Activated CD8-positive, alpha-beta memory T cell treated with anti-CD3 and anti-CD28 coated beads for 4 hours (primary cell): ENCODE results near the gene TGFBR1.

Experiments used
- DNase-seq, 2 donors: peaks; one replicate each; pipeline ENCODE4 v3.0.0-alpha.2; 2020; ENCODE audit warnings: low read depth in 2 of 2

The TGFBR1 gene

GRCh38 chr9:99135456-99135855, 30.5 kb downstream of the TGFBR1 start:
- no peak for DNase-seq

- DNase-seq = no peak
These were observed 32.3 kb downstream of the TGFBR1 start for GRCh38 chr9:99137225-99137624.

GRCh38 chr9:99137891-99138290, 33.0 kb downstream of the TGFBR1 start:
- DNase-seq = no peak

- no peak for DNase-seq
These were observed 33.7 kb downstream of the TGFBR1 start for GRCh38 chr9:99138424-99139284.

GRCh38 chr9:99139868-99140267, 35.0 kb downstream of the TGFBR1 start:
- DNase-seq = no peak

- peak in 1 of 2 donors; percentile 19 for DNase-seq
These were observed 35.9 kb downstream of the TGFBR1 start for GRCh38 chr9:99140685-99141314.

GRCh38 chr9:99141849-99142248, 36.9 kb downstream of the TGFBR1 start:
- no peak for DNase-seq

- no peak for DNase-seq
These were observed 37.4 kb downstream of the TGFBR1 start for GRCh38 chr9:99142275-99142674.

- no peak for DNase-seq
These were observed 38.7 kb downstream of the TGFBR1 start for GRCh38 chr9:99143655-99144054.

GRCh38 chr9:99144966-99145365, 40.1 kb downstream of the TGFBR1 start:
- DNase-seq = no peak

GRCh38 chr9:99146574-99146973, 41.7 kb downstream of the TGFBR1 start:
- no peak for DNase-seq

GRCh38 chr9:99147177-99147576, 42.3 kb downstream of the TGFBR1 start:
- DNase-seq = no peak

GRCh38 chr9:99150451-99151171, 45.7 kb downstream of the TGFBR1 start:
- no peak for DNase-seq

GRCh38 chr9:99154356-99154755, 49.4 kb downstream of the TGFBR1 start:
- DNase-seq = no peak

GRCh38 chr9:99155736-99156135, 50.8 kb downstream of the TGFBR1 start:
- DNase-seq = no peak

- no peak for DNase-seq
These were observed 53.7 kb downstream of the TGFBR1 start for GRCh38 chr9:99158629-99159028.

- DNase-seq = no peak
These were observed 55.3 kb downstream of the TGFBR1 start for GRCh38 chr9:99160173-99160572.

- DNase-seq = no peak
These were observed 57.9 kb downstream of the TGFBR1 start for GRCh38 chr9:99162759-99163364.

GRCh38 chr9:99166149-99166548, 61.2 kb downstream of the TGFBR1 start:
- DNase-seq = no peak

GRCh38 chr9:99167119-99167518, 62.2 kb downstream of the TGFBR1 start:
- no peak for DNase-seq

GRCh38 chr9:99167694-99168093, 62.8 kb downstream of the TGFBR1 start:
- DNase-seq = no peak

- no peak for DNase-seq
These were observed 64.2 kb downstream of the TGFBR1 start for GRCh38 chr9:99169086-99169485.
